H54 (cell line): ENCODE measurements around the gene OSGEP.
"Not testable (repeated sequence)": the region's sequence is repeated elsewhere in the genome, so short reads cannot be mapped to it uniquely, and the experiment has no call there.

ENCODE experiments used
- DNase-seq: peaks from one replicate; pipeline ENCODE4 v3.0.0; 2011; ENCODE audit warnings: low spot score, mixed read lengths; ENCODE audit not compliant: insufficient read length
- FAIRE-seq: peaks from 3 replicates; lab custom pipeline; 2011; peaks lifted over from hg19 to GRCh38; lab: Jason Lieb, UNC
- POLR2A ChIP-seq: IDR thresholded peaks from 2 replicates; pipeline ENCODE4 v1.6.1; 2011; ENCODE audit warnings: low read depth, mild to moderate bottlenecking, low read length

OSGEP gene

DNA sequence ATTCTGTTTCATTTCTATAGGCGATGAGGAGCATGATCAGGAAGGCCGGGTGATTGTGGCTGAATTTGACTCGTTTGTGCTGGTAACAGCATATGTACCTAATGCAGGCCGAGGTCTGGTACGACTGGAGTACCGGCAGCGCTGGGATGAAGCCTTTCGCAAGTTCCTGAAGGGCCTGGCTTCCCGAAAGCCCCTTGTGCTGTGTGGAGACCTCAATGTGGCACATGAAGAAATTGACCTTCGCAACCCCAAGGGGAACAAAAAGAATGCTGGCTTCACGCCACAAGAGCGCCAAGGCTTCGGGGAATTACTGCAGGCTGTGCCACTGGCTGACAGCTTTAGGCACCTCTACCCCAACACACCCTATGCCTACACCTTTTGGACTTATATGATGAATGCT, 2.4 kb upstream of the OSGEP start:
- TF ChIP-seq POLR2A = no peak
- DNase-seq (no peak), FAIRE-seq (no peak)

- FAIRE-seq (no peak), DNase-seq (peak; percentile 13)
- TF ChIP-seq POLR2A = no peak
These were observed 1.0 kb upstream of the OSGEP start for GRCh38 chr14:20455355-20456300.

- not testable (repeated sequence) for FAIRE-seq, DNase-seq
These were observed 1.8 kb downstream of the OSGEP start for GRCh38 chr14:20452831-20453230.

GRCh38 chr14:20446889-20447288, 7.7 kb downstream of the OSGEP start:
- DNase-seq = no peak

DNA sequence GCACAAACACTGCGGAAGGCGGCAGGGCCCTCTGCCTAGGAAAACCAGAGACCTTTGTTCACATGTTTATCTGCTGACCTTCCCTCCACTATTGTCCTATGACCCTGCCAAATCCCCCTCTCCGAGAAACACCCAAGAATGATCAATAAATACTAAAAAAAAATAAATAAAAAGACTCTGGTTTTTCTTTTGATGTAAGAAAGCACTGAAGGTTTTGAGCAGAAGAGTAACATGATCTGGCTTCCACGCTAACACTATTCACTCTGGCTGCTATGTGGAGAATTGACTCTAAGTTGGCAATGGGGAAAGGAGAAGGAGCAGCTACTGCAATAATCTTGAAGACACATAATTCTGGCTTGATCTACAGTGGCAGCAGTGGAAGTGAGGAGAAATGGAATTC, 11.0 kb downstream of the OSGEP start:
- DNase-seq, FAIRE-seq: not testable (repeated sequence)

More at GRCh38 chr14:20446889-20447288, 7.7 kb downstream of the OSGEP start:
- FAIRE-seq = no peak
- no peak for TF ChIP-seq POLR2A

DNA sequence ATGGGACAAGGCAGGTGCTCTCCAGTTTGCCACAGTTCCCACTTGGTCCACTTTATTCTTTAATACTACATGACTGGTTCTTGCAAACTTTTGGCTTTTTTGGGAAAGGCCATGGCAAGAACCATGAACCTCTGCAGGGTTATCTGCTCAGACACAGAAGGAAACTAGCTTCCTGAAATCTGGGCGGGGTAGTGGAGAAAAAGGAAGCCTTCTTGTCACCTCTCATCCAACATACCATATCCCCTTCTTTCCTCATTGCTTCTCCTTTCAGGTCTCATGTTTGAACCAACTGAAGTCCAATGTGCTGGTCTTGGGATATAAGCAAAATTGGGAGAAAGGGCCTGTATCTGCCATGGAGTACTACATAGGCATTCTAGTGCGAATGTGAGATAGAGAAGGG, 13.2 kb downstream of the OSGEP start:
- FAIRE-seq (no peak), DNase-seq (no peak)
- TF ChIP-seq POLR2A = no peak

- TF ChIP-seq POLR2A = no peak
- DNase-seq (no peak), FAIRE-seq (no peak)
These were observed 13.7 kb downstream of the OSGEP start for GRCh38 chr14:20440882-20441281.

DNA sequence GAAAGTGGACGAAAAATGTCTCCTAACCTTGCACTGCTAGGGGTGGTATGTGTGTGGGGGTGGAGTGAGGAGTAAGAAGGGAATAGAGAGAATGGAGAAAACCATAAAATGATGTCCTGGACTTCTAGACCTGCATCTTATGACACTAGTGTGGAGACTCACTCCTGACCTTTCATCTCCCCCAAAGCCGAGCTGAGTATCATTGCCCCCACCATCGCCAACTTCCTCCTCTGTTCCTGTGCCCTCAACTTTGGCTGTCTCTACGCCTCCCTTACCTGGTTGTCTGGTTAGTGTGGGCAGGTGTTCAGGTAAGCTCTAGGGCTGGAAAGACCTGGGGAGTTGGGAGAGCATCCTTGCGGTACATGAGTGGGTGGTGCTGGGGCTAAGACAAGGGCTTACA, 14.1 kb downstream of the OSGEP start:
- TF ChIP-seq POLR2A = no peak
- FAIRE-seq (no peak), DNase-seq (no peak)

- DNase-seq (no peak), FAIRE-seq (no peak)
- TF ChIP-seq POLR2A = no peak
These were observed 15.9 kb downstream of the OSGEP start for GRCh38 chr14:20438664-20439063.

GRCh38 chr14:20436363-20436755, 18.3 kb downstream of the OSGEP start:
- no peak for FAIRE-seq

GRCh38 chr14:20435582-20436362, 18.8 kb downstream of the OSGEP start, which contains the start of gene KLHL33:
TSS of gene KLHL33 (minus strand) at chr14:20436166. CDS start at chr14:20435811, 355 bp downstream.
- FAIRE-seq (no peak), DNase-seq (no peak)
- no peak for TF ChIP-seq POLR2A

More at GRCh38 chr14:20436363-20436755, 18.3 kb downstream of the OSGEP start:
- no peak for DNase-seq
- no peak for TF ChIP-seq POLR2A

DNA sequence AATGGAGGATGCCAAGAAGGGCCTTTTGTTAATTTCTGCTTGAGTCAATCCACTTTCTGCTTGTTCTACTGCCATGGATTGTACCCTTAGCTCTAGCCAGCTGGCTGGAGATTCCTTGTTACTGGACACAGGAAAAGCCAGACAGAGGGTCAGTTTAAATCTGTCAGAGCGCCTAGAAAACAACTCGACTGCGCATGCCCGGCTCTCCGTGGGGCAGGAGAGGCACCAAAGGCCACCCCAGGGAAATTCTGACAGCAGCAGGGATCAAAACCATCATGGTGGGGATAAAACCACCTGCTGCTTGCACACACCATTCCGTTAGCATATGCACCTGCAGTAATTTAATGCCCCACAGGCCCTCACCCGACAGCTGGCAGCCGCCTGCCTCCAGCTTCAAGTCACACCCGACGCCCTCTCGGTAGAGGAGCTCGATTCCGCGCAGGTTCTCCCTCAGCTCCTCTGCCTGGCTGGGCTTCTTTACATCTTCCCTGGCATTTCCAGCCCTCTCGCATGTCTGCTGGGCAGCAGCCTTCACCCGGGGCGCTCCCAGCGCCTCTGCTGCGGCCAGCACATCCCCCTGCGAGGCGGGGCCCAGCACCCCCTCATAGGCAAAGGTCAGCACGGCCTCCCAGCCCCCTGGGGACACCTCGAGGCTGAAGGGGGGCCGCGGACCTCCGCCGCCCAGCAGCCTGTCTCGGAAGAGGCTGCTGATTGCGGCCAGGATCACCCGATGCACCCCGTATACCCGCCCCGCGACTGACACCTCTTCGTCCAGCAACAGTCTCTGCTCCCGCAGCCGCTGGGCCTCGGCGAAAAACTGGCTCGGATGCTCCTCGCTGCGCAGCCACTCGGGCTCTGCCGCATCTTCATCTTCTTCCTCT, 19.7 kb downstream of the OSGEP start:
- no peak for TF ChIP-seq POLR2A
- no peak for DNase-seq

GRCh38 chr14:20429801-20430669, 24.6 kb downstream of the OSGEP start:
- no peak for FAIRE-seq
- DNase-seq = no peak
- no peak for TF ChIP-seq POLR2A

More for the DNA sequence above, 19.7 kb downstream of the OSGEP start:
- FAIRE-seq = no peak
